Astrocyte (in vitro differentiated cells and primary cell): ENCODE measurements around the gene JMJD8.

Experiments
- CTCF ChIP-seq: IDR thresholded peaks from 2 replicates; pipeline ENCODE4 v1.5.1; 2011; ENCODE audit warnings: low read depth, mild to moderate bottlenecking, inconsistent platforms, low read length, moderate library complexity; ENCODE audit not compliant: insufficient read depth
- EZH2 ChIP-seq: IDR thresholded peaks from 2 replicates; pipeline ENCODE4 v1.6.1; 2012; ENCODE audit warnings: mild to moderate bottlenecking, low read length, inconsistent platforms; ENCODE audit not compliant: insufficient read depth

DNA sequence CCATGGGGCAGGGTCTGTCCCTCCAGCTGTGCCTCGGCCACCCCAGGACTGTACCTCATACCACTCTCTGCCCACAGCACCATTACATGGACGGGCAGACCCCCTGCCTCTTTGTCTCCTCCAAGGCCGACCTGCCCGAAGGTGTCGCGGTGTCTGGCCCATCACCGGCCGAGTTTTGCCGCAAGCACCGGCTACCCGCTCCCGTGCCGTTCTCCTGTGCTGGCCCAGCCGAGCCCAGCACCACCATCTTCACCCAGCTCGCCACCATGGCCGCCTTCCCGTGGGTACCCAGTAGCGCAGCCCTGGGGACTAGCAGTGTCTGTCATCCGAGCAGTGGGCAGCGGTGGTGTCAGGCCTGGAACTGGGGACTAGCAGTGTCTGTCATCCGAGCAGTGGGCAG, 11.3 kb downstream of the JMJD8 start:
- TF ChIP-seq EZH2 (no peak), CTCF (no peak)
